Activated CD8-positive, alpha-beta T cell treated with anti-CD3 and anti-CD28 coated beads for 36 hours (primary cell): Measurements from ENCODE around the gene TNS3. TPM values are rescaled to one million over a fixed set of nuclear protein-coding genes. Genes with fewer than 3 reads are reported as not detected.

Experiments
- ATAC-seq: fragments of 200-7000 bp; cut with Tn5 transposase; one replicate; pipeline ENCODE4 v1.10.0; 2021; ENCODE audit warnings: mild to moderate bottlenecking, moderate library complexity
- CTCF ChIA-PET: fragments of 350-600 bp; sonication (Branson Sonifier 250); formaldehyde crosslinking; loops from one replicate; lab custom pipeline; 2021; ENCODE audit warnings: antibody characterized with exemption; lab: Charles Lee
- POLR2A ChIA-PET: fragments of 350-600 bp; sonication (Branson Sonifier 250); formaldehyde crosslinking; loops from one replicate; lab custom pipeline; 2021; ENCODE audit warnings: antibody characterized with exemption; lab: Charles Lee
- DNase-seq: peaks from one replicate; pipeline ENCODE4 v3.0.0-alpha.2; 2020
- H3K27ac Mint-ChIP-seq: one replicate; pipeline ENCODE4 v1.8.0; 2021; ENCODE audit warnings: mild to moderate bottlenecking, mixed read lengths
- H3K27me3 Mint-ChIP-seq: one replicate; pipeline ENCODE4 v1.8.0; 2021; ENCODE audit warnings: mixed read lengths
- H3K36me3 Mint-ChIP-seq: one replicate; pipeline ENCODE4 v1.8.0; 2021; ENCODE audit warnings: low read depth, mixed read lengths
- H3K4me1 Mint-ChIP-seq: one replicate; pipeline ENCODE4 v1.8.0; 2021; ENCODE audit warnings: low read depth, mixed read lengths
- H3K4me3 Mint-ChIP-seq: one replicate; pipeline ENCODE4 v1.8.0; 2021; ENCODE audit warnings: mild to moderate bottlenecking, moderate library complexity, mixed read lengths
- H3K9me3 Mint-ChIP-seq: one replicate; pipeline ENCODE4 v1.8.0; 2021; ENCODE audit warnings: mixed read lengths
- intact Hi-C: fragments of 100-400 bp; cut with micrococcal nuclease; formaldehyde crosslinking; loops from one replicate; pipeline ENCODE4 v1.10.0; 2022
- total RNA-seq, 2 experiments: library from RNA; stranded (reverse); gene quantifications; one replicate each; pipeline ENCODE4 v1.2.3, GENCODE V29; 2021
- TF ChIP-seq, protein P1 (sequence below): fragments of 200-600 bp; IDR thresholded peaks from one replicate; pipeline ENCODE4 v1.8.0; 2022; ENCODE audit warnings: antibody characterized with exemption, mild to moderate bottlenecking

TNS3 gene
- total RNA-seq, 2 experiments from 2014 or later, result 0.04 to 0.16 TPM

DNA sequence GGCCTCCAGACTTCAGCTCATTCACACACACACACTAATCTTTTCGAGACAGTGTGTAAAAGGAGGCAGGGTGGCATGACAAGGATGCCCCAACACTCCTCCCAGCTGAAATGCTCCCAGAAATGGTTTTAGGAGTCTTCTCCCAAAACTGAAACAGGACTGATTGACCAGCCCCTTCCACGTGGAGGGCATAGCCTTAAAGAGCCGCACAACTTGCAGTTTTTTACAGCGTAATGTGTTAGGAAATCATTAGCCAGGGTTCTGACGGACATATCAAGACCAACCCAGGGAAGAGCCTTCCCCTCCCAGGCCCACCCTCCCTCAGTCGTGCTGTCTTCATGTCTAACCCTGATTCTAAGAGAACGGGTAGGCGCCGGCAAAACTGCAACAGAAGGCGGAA lies 224.6 kb downstream of the TNS3 start:
- ChIA-PET CTCF (no interaction called here), POLR2A (no interaction called here)
- TF ChIP-seq, protein P1, sequence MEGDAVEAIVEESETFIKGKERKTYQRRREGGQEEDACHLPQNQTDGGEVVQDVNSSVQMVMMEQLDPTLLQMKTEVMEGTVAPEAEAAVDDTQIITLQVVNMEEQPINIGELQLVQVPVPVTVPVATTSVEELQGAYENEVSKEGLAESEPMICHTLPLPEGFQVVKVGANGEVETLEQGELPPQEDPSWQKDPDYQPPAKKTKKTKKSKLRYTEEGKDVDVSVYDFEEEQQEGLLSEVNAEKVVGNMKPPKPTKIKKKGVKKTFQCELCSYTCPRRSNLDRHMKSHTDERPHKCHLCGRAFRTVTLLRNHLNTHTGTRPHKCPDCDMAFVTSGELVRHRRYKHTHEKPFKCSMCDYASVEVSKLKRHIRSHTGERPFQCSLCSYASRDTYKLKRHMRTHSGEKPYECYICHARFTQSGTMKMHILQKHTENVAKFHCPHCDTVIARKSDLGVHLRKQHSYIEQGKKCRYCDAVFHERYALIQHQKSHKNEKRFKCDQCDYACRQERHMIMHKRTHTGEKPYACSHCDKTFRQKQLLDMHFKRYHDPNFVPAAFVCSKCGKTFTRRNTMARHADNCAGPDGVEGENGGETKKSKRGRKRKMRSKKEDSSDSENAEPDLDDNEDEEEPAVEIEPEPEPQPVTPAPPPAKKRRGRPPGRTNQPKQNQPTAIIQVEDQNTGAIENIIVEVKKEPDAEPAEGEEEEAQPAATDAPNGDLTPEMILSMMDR, result no peak
- intact Hi-C loops, result no loop called here
- Mint-ChIP-seq H3K36me3 (no peaks in the 10 kb centered on the region), H3K9me3 (no peaks in the 10 kb centered on the region), H3K4me1 (no peaks in the 10 kb centered on the region), H3K27me3 (no peaks in the 10 kb centered on the region), H3K27ac (no peak overlapping the region), H3K4me3 (no peak overlapping the region)
- ATAC-seq (no peak), DNase-seq (no peak)

DNA sequence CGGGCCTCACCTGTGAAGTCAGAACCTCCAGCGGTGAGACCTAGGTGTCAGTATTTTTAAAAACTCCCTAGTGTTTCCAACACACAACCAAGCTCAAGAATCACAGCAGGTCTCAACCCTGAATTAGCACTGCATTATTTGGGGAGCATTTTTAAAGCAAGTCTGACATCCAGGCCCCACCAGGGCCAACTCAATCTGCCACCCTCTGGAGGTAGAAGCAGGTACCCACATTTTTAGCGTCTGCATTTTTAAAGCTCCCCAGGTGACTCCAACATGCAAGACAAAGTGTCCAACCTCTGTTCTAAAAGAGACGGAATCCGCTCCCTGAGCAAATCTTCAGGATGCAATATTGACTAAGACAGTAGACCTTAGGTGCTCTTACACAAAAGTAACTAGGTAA lies 225.7 kb downstream of the TNS3 start:
- DNase-seq (no peak), ATAC-seq (no peak)
- H3K27ac Mint-ChIP-seq, result no peak overlapping the region
- H3K4me1 Mint-ChIP-seq, result no peaks in the 10 kb centered on the region
- intact Hi-C loops, result no loop called here
- no peaks in the 10 kb centered on the region for H3K27me3 Mint-ChIP-seq
- ChIA-PET POLR2A (no interaction called here), CTCF (interaction anchor here (1.0 kb wide), 1 partner anchor 21 kb away, joined by 3 read pairs; no protein-coding TSS in a partner anchor)
- H3K4me3 Mint-ChIP-seq, result no peak overlapping the region
- H3K36me3 Mint-ChIP-seq, result no peaks in the 10 kb centered on the region
- TF ChIP-seq, protein P1, result no peak
- no peaks in the 10 kb centered on the region for H3K9me3 Mint-ChIP-seq

DNA sequence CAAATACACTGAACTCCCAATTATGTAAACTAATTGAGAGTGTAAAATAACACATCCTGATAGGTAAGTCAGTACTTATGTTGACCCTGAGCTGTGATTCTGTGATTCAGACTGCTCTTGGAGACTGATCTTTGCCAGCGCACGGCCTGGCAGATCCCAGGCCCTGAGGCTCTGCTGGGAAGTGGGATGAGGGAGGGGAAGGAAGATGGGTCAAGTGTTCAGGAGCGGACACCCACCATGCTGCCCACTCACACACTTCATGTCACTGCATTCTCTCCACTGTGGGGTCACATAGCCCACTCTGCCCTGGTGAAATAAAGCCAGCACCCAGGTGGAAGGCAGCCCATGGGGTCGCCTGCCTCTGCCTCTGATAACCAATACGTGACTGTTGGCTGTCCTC lies 226.2 kb downstream of the TNS3 start:
- no peaks in the 10 kb centered on the region for H3K4me1 Mint-ChIP-seq
- ChIA-PET CTCF (interaction anchor here (1.0 to 1.3 kb wide), 2 partner anchors 21 to 90 kb away, joined by 3 read pairs; no protein-coding TSS in a partner anchor), POLR2A (no interaction called here)
- H3K27ac Mint-ChIP-seq, result no peak overlapping the region
- no peak overlapping the region for H3K4me3 Mint-ChIP-seq
- no peak for DNase-seq
- no peaks in the 10 kb centered on the region for H3K36me3 Mint-ChIP-seq
- H3K9me3 Mint-ChIP-seq, result no peaks in the 10 kb centered on the region
- intact Hi-C loops, result no loop called here
- TF ChIP-seq, protein P1, result no peak
- ATAC-seq, result no peak
- no peaks in the 10 kb centered on the region for H3K27me3 Mint-ChIP-seq

DNA sequence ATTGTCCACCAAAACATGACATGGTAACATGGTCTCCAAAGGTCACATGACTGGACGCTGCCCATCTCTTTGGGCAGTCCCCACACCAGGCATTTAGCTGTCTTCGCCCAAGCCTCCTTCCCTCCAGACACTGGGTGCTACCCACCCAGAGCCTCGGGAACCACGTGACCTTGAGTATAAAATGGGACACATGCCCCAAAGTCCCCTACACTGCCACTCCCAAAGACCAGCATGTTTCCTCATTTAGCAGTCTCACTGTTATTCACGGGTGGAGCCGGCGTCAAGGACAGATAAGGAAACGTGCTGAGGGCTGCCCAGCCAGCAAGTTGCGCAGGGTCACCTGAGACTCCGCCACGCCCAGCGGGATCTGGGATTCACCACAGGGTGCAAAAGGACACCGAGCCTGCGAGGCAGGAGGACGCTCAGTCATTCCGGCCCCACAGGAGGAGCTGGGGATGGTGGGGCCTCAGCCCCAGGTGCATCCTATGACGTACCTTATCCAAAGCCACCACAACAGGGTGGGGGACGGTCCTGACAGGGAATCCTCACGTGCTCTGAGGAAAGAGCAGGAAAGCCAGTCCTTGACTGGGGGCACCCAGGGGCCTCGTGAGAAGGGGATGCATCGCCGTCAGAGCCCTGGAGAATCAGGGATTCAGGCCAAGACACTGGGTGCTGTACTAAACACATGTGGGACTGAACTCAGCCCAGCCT lies 226.9 kb downstream of the TNS3 start:
- ATAC-seq (no peak), DNase-seq (no peak)
- Mint-ChIP-seq H3K4me1 (no peaks in the 10 kb centered on the region), H3K36me3 (no peaks in the 10 kb centered on the region), H3K27ac (no peak overlapping the region), H3K9me3 (no peaks in the 10 kb centered on the region), H3K27me3 (peaks cover 2% of the 10 kb centered on the region), H3K4me3 (no peak overlapping the region)
- intact Hi-C loops, result no loop called here
- ChIA-PET POLR2A (no interaction called here), CTCF (interaction anchor here (1.3 kb wide), 1 partner anchor 89 kb away, joined by 3 read pairs; no protein-coding TSS in a partner anchor)
- TF ChIP-seq, protein P1, result no peak

DNA sequence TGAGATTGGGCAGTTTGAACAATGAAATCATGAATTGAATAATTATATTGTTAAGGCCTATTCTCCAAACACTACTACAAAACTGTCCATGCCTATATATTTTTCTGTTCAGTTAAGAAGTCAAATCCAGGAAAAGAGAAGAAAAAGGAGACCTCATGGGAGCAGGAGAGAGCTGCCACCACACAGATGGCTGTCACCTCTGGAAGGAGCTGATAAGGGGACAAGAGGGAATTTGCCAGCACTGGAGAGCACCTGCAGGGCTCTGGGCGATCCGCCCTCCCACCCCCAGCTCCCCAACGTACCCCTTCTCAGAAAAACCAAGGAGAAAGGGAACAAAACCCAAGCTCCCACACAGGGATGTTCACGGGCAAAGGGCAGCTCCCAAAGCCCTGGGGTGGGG lies 227.8 kb downstream of the TNS3 start:
- no peak overlapping the region for H3K4me3 Mint-ChIP-seq
- CTCF ChIA-PET, result interaction anchor here (1.5 kb wide), 1 partner anchor 88 kb away, joined by 4 read pairs; no protein-coding TSS in a partner anchor
- no peak for DNase-seq
- no peak for ATAC-seq
- H3K27ac Mint-ChIP-seq, result no peak overlapping the region
- POLR2A ChIA-PET, result no interaction called here
- H3K9me3 Mint-ChIP-seq, result no peaks in the 10 kb centered on the region
- TF ChIP-seq, protein P1, result no peak
- H3K36me3 Mint-ChIP-seq, result no peaks in the 10 kb centered on the region
- intact Hi-C loops, result no loop called here
- peaks cover 2% of the 10 kb centered on the region for H3K27me3 Mint-ChIP-seq
- H3K4me1 Mint-ChIP-seq, result no peaks in the 10 kb centered on the region
